Duodenal mucosa (tissue), 2 donors: ENCODE data around the gene WDFY4.
A peak's percentile ranks its signal among the peaks of the same experiment; 100 is the strongest.
"Not testable (repeated sequence)": the region's sequence is repeated elsewhere in the genome, so short reads cannot be mapped to it uniquely, and the experiment has no call there.

ENCODE experiments used
- H3K27ac ChIP-seq: one replicate; pipeline ENCODE4 v1.7.0; 2013; ENCODE audit warnings: low read depth, low read length
- H3K27me3 ChIP-seq, 2 donors: one replicate each; pipeline ENCODE4 v1.7.0; 2013; ENCODE audit warnings: low read length in 2 of 2, control low read depth in 1 of 2; ENCODE audit not compliant: insufficient read depth in 2 of 2, control insufficient read depth in 1 of 2
- H3K36me3 ChIP-seq, 2 donors: one replicate each; pipeline ENCODE4 v1.7.0; 2013; ENCODE audit warnings: low read length in 2 of 2, control low read depth in 1 of 2; ENCODE audit not compliant: insufficient read depth in 2 of 2, control insufficient read depth in 1 of 2
- H3K4me1 ChIP-seq, 2 donors: one replicate each; pipeline ENCODE4 v1.7.0; 2013; ENCODE audit warnings: low read length in 2 of 2, control low read depth in 1 of 2; ENCODE audit not compliant: insufficient read depth in 2 of 2, control insufficient read depth in 1 of 2
- H3K4me3 ChIP-seq, 2 donors: one replicate each; pipeline ENCODE4 v1.7.0; 2013; ENCODE audit warnings: low read length in 2 of 2, low read depth in 1 of 2
- H3K9ac ChIP-seq, 2 donors: one replicate each; pipeline ENCODE4 v1.7.0; 2013; ENCODE audit warnings: low read length in 2 of 2, low read depth in 1 of 2
- H3K9me3 ChIP-seq, 2 donors: one replicate each; pipeline ENCODE4 v1.7.0; 2013; ENCODE audit warnings: low read length in 2 of 2, control low read depth in 1 of 2; ENCODE audit not compliant: control insufficient read depth in 1 of 2

Gene WDFY4

GRCh38 chr10:48684792-48685623 is at the start of gene WDFY4:
WDFY4 (plus strand) TSS chr10:48684873; CDS start chr10:48709733, 24,860 bp downstream.
- Histone ChIP-seq H3K4me3 (peak within 1 kb of the TSS; percentile 22 to 37), H3K4me1 (no peaks in the 10 kb centered on the region), H3K9ac (no peak within 1 kb of the TSS), H3K36me3 (no peaks in the 10 kb centered on the region), H3K9me3 (no peaks in the 10 kb centered on the region), H3K27ac (peak within 1 kb of the TSS; percentile 25), H3K27me3 (no peaks in the 10 kb centered on the region)

DNA sequence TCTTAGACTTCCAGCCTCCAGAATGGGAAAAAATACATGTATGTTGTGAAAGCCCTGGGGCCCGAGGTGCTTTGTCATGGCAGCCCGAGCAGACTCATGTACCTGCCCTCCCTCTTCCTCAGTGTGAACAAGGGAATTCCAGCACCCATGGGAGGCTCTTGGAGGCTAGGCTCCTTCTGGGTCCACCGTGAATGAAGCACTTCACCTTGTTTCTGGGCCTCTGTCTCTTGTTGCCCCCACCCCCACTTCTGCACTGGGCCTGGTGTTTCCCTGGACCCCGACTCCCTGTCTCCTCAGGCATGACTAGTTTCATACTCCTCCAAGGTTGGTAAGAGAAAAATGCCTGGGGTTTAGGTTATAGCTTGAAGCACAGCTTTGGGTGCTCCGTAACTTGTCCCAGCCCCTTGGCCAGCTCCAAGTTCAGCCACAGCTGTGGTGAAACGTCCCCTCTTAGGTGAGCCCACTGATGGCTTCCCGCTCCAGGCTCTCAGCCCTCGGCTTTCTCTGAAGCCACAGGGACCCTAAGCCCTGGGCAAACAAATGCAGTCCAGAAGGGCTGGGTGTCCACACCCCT is 49.6 kb upstream of the WDFY4 start:
- peaks cover 5 to 11% of the 10 kb centered on the region in 2 donors for H3K4me1 ChIP-seq
- H3K27ac ChIP-seq: no peak overlapping the region
- H3K36me3 ChIP-seq: no peaks in the 10 kb centered on the region
- H3K9ac ChIP-seq: no peak overlapping the region
- peaks cover 0 to 5% of the 10 kb centered on the region in 2 donors for H3K27me3 ChIP-seq
- no peaks in the 10 kb centered on the region for H3K9me3 ChIP-seq
- H3K4me3 ChIP-seq: no peak overlapping the region

DNA sequence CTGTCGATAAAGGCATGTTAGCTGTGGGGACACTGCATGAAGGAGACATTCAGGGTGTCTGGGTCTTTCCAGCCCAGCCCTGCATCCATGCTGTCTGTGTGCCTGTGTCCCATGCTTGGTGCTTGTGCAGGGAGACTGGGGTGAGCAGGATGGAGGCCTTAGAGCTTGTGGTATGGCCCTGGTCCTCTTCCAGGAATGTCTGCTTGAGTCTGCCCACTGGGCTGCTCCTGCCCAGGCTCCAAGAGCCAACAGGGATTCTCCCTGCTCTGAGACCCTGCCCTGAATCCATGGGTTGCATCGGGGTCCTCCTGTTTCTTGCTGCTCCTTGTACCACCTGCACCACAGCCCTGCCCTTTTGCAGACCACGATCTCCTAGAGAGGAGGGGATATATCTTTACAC is 48.4 kb upstream of the WDFY4 start:
- Histone ChIP-seq H3K4me3 (no peak overlapping the region), H3K9me3 (no peaks in the 10 kb centered on the region), H3K9ac (no peak overlapping the region), H3K27me3 (peaks cover 0 to 5% of the 10 kb centered on the region in 2 donors), H3K27ac (no peak overlapping the region), H3K4me1 (peaks cover 5 to 11% of the 10 kb centered on the region in 2 donors), H3K36me3 (no peaks in the 10 kb centered on the region)

DNA sequence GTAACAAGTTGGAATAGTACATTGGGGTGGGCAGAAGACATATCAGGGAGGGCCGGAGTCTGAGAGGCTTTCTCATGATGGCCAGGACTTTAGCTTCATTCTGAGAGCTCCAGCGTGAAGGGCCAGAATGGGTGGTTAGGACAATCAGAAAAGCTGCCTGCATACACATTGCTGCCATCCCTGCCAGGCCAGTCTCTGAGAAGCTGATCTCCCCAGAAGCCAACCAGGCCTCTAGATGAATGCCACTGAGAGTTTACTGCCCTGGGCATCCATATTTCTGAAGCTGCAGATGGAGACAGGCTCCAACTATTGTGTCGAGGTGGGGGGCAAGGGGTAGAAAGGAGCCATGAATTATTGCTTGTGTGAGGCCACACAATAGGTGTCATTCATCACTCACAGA is 47.8 kb upstream of the WDFY4 start:
- Histone ChIP-seq H3K9me3 (no peaks in the 10 kb centered on the region), H3K4me1 (peaks cover 5 to 11% of the 10 kb centered on the region in 2 donors), H3K27me3 (peaks cover 0 to 5% of the 10 kb centered on the region in 2 donors)

GRCh38 chr10:48638158-48638557 is 46.5 kb upstream of the WDFY4 start:
- H3K4me1 ChIP-seq: peaks cover 5 to 11% of the 10 kb centered on the region in 2 donors
- H3K9ac ChIP-seq: no peak overlapping the region
- H3K36me3 ChIP-seq: no peaks in the 10 kb centered on the region
- H3K4me3 ChIP-seq: no peak overlapping the region
- no peak overlapping the region for H3K27ac ChIP-seq
- H3K27me3 ChIP-seq: peaks cover 0 to 5% of the 10 kb centered on the region in 2 donors
- no peaks in the 10 kb centered on the region for H3K9me3 ChIP-seq

More for the DNA sequence above, 47.8 kb upstream of the WDFY4 start:
- H3K9ac ChIP-seq: no peak overlapping the region
- H3K27ac ChIP-seq: no peak overlapping the region
- no peak overlapping the region for H3K4me3 ChIP-seq
- no peaks in the 10 kb centered on the region for H3K36me3 ChIP-seq

GRCh38 chr10:48638739-48639527 is 45.7 kb upstream of the WDFY4 start:
- Histone ChIP-seq H3K36me3 (no peaks in the 10 kb centered on the region), H3K27ac (no peak overlapping the region), H3K4me3 (no peak overlapping the region), H3K9me3 (no peaks in the 10 kb centered on the region), H3K9ac (no peak overlapping the region), H3K27me3 (peaks cover 0 to 5% of the 10 kb centered on the region in 2 donors), H3K4me1 (peaks cover 3 to 8% of the 10 kb centered on the region in 2 donors)

GRCh38 chr10:48639632-48640031 is 45.0 kb upstream of the WDFY4 start:
- Histone ChIP-seq H3K4me1 (peaks cover 0 to 1% of the 10 kb centered on the region in 2 donors), H3K9me3 (no peaks in the 10 kb centered on the region), H3K27ac (no peak overlapping the region), H3K27me3 (peaks cover 0 to 5% of the 10 kb centered on the region in 2 donors), H3K36me3 (no peaks in the 10 kb centered on the region), H3K4me3 (no peak overlapping the region), H3K9ac (no peak overlapping the region)

DNA sequence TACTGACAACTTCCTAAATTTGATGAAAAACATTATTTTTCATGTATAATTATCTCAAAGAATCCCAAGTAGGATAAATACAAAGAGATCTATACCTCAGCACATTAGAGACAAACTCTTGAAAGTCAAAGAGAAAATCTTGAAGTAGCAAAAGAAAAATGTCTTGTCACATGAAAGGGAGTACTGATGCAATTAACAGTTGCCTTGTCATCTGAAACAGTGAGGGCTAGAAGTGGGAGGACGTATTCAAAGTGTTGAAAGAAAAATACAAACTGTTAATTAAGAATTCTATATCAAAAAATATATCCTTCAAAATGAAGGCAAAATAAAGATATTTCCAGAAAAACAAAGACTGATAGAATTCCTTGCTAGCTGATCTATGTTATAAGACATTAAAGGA is 44.3 kb upstream of the WDFY4 start:
- H3K4me1 ChIP-seq: no peaks in the 10 kb centered on the region

GRCh38 chr10:48641099-48641690 is 43.5 kb upstream of the WDFY4 start:
- not testable (repeated sequence) for H3K27me3 ChIP-seq, H3K36me3 ChIP-seq, H3K27ac ChIP-seq, H3K9me3 ChIP-seq, H3K4me3 ChIP-seq, H3K4me1 ChIP-seq, H3K9ac ChIP-seq

More for the DNA sequence above, 44.3 kb upstream of the WDFY4 start:
- H3K9ac ChIP-seq: no peak overlapping the region
- peaks cover 0 to 5% of the 10 kb centered on the region in 2 donors for H3K27me3 ChIP-seq
- H3K36me3 ChIP-seq: no peaks in the 10 kb centered on the region
- H3K9me3 ChIP-seq: no peaks in the 10 kb centered on the region
- H3K27ac ChIP-seq: no peak overlapping the region
- no peak overlapping the region for H3K4me3 ChIP-seq
